Inferior parietal cortex (tissue), 1 donor: ENCODE results near the gene ZNF442.
A peak's percentile ranks its signal among the peaks of the same experiment; 100 is the strongest.
"Not testable (repeated sequence)": the region's sequence is repeated elsewhere in the genome, so short reads cannot be mapped to it uniquely, and the experiment has no call there.

ENCODE experiments used
- DNase-seq: peaks from one replicate; pipeline ENCODE4 v3.0.0-alpha.2; 2016; ENCODE audit errors: extremely low spot score

Gene ZNF442

GRCh38 chr19:12365236-12366162 lies at the start of gene ZNF442:
TSS of gene ZNF442 (minus strand) at chr19:12365683. CDS start at chr19:12363631, 2,052 bp downstream.
- DNase-seq = peak; percentile 94

- DNase-seq = no peak
Observed at GRCh38 chr19:12411893-12412292, 46.4 kb upstream of the ZNF442 start.

- peak; percentile 95 for DNase-seq
Observed at GRCh38 chr19:12400633-12401502, 35.4 kb upstream of the ZNF442 start, which contains the start of gene ZNF799. TSS of gene ZNF799 (minus strand) at chr19:12401271. CDS start at chr19:12401070, 201 bp downstream.

GRCh38 chr19:12399901-12400632 lies 34.6 kb upstream of the ZNF442 start:
- DNase-seq = peak; percentile 11

- not testable (repeated sequence) for DNase-seq
Observed at GRCh38 chr19:12391148-12391547, 25.7 kb upstream of the ZNF442 start.

GRCh38 chr19:12386365-12386764 lies 20.9 kb upstream of the ZNF442 start:
- not testable (repeated sequence) for DNase-seq

GRCh38 chr19:12380444-12380737 lies 14.9 kb upstream of the ZNF442 start:
- no peak for DNase-seq

GRCh38 chr19:12379732-12380443 lies 14.4 kb upstream of the ZNF442 start:
- no peak for DNase-seq

- DNase-seq = no peak
Observed at GRCh38 chr19:12374026-12374425, 8.5 kb upstream of the ZNF442 start.

GRCh38 chr19:12364391-12365235 lies 870 bp downstream of the ZNF442 start:
- peak; percentile 5 for DNase-seq

GRCh38 chr19:12362236-12362635 lies 3.2 kb downstream of the ZNF442 start:
- not testable (repeated sequence) for DNase-seq

- DNase-seq = no peak
Observed at GRCh38 chr19:12353375-12353774, 12.1 kb downstream of the ZNF442 start.

GRCh38 chr19:12350890-12351197 lies 14.6 kb downstream of the ZNF442 start:
- DNase-seq = no peak

GRCh38 chr19:12350185-12350889 lies 15.1 kb downstream of the ZNF442 start:
- DNase-seq = no peak

GRCh38 chr19:12346896-12347295 lies 18.6 kb downstream of the ZNF442 start:
- no peak for DNase-seq

- no peak for DNase-seq
Observed at GRCh38 chr19:12345197-12345596, 20.3 kb downstream of the ZNF442 start.

GRCh38 chr19:12333162-12334159 lies 32.0 kb downstream of the ZNF442 start, which contains the start of gene ZNF563:
TSS of gene ZNF563 (minus strand) at chr19:12333633. CDS start at chr19:12333482, 151 bp downstream.
- DNase-seq = peak; percentile 96

GRCh38 chr19:12331211-12331941 lies 34.1 kb downstream of the ZNF442 start:
- no peak for DNase-seq
